Mucosa of gallbladder (tissue), 1 donor: ENCODE results near the gene VCPKMT. TPM values are rescaled to one million over a fixed set of nuclear protein-coding genes. Genes with fewer than 3 reads are reported as not detected.
"Not testable (repeated sequence)": the region's sequence is repeated elsewhere in the genome, so short reads cannot be mapped to it uniquely, and the experiment has no call there.

Experiments used
- DNase-seq: peaks from one replicate; pipeline ENCODE4 v3.0.0-alpha.2; 2020; ENCODE audit warnings: low spot score
- total RNA-seq: library from RNA; stranded (reverse); gene quantifications from one replicate; pipeline ENCODE4 v1.2.1, GENCODE V29; 2021
- donor health status: DM: no; HTN: no; CAD: no.

VCPKMT gene
- total RNA-seq, 1 donor from 2014 or later, result 6.3 TPM

DNA sequence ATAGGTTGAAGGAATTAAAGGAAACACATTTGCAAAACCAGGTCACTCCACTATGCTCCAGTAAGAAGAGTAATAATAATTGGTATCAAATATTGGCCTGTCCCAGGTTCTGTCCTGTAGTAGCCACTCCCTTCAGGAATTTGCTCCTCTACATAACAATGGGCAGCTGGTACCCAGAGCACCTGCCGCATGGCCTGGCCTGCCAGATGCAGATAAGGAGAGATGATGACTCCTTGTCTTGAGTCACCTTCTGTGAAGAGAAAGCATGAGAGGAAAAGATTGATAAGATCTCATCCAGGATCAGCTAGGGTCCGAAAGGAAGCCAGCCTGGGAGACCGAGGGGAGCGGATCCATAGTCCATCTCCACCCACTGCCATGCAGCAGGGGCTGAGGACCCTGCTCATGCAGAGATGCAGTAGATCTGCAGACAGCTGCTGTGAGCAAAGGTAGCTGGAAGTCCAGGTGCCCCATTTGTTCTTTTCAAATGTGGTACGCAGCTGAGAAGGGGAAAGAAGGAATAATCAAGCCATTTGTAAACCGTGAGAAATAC, 24.3 kb downstream of the VCPKMT start:
- DNase-seq, result no peak

GRCh38 chr14:50091240-50091913, 25.0 kb downstream of the VCPKMT start:
- DNase-seq, result no peak

DNA sequence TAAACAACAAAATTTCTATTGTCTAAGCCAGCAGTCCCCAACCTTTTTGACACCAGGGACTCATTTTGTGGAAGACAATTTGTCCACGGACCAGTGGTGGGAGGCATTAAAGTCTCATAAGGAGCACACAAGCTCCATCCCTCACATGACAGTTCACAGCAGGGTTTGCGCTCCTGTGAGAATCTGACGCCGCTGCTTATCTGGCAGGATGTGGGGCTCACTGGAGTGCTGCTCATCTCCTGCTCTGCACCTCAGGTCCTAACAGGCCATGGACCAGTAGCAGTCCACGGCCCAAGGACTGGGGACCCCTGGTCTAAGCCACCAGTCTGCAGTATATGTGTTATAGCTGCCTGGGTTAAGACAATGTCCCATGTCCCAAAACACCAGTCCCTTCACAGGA, 27.2 kb downstream of the VCPKMT start:
- no peak for DNase-seq

DNA sequence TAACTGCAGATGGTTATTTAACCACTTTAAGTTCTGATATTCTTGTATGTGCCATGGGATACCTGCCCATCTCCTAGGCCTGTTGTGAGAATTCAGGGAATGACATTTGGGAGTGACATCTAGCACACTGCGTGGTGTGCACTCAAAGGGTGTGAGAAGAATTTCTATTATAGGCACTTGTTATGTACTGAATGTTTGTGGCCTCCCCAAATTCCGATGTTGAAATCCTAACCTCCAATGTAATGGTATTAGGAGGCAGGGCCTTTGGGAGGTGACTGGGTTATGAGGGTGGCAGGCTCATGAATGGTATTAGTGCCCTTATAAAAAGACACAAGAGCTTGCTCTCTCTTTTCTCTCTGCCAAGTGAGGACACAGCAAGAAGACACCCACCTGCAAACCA, 27.6 kb downstream of the VCPKMT start:
- no peak for DNase-seq

DNA sequence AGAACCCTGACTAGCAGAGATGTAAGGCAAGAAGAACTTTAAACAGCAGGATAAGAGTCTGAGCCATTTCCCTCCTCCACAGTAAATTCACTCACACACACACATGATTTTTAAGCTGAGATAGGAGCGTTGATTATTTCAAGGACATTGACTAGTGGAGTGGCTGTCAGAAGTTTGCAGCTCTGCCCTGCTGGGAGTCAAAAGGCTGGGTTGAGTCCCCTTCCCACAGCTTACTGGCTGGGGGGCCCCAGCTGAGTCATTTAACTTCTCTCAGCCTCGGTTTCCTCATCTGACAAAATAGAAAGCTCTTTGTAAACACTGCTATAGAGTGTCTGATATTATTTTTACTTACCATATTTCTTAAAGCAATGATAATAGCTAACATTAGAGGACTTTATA, 28.3 kb downstream of the VCPKMT start:
- DNase-seq, result no peak

- DNase-seq, result no peak
Measured at GRCh38 chr14:50087341-50088116, 28.8 kb downstream of the VCPKMT start.

GRCh38 chr14:50086321-50086711, 30.1 kb downstream of the VCPKMT start:
- DNase-seq, result no peak

- no peak for DNase-seq
Measured at GRCh38 chr14:50085570-50086320, 30.6 kb downstream of the VCPKMT start.

- no peak for DNase-seq
Measured at GRCh38 chr14:50084666-50085065, 31.7 kb downstream of the VCPKMT start.

DNA sequence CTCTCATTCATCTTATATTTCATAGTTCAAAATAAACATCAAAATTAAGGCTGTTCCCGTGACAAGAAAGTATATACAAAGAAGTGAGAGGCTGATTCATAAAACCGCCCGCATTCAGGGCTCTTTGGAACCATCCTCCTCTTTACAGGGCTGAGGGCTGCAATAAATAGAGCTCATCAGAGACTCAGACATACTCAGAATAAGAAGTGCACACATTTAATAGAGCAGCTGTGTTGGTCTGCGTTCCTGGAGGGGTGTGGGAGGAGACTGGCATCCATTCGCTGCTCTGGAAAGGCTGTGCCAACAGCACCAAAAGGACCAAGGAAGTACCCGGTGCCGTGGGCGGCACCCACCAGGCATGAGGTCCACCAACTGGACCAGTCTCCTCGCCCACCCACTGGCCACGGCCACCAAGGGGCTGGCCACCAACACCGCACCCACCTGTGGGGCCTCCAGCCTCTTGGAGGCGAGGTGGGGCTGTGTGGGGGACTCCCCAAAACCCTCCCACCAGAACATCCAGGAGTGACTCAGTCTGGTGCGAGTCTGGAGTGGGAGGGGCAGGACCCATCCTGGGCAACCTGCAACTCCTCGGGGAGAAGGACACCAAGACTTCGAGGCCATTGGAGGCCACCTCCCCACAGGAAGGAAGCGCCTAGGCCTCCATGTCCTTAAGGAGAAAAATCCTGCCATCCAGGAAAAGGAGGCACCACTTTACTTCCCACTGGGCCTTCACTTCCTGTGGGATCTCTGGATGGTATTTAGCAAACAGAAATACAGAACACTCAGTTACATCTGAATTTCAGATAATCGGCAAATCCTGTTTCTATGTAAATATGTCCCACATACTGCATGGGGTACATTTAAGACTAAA, 32.7 kb downstream of the VCPKMT start:
- DNase-seq, result no peak

DNA sequence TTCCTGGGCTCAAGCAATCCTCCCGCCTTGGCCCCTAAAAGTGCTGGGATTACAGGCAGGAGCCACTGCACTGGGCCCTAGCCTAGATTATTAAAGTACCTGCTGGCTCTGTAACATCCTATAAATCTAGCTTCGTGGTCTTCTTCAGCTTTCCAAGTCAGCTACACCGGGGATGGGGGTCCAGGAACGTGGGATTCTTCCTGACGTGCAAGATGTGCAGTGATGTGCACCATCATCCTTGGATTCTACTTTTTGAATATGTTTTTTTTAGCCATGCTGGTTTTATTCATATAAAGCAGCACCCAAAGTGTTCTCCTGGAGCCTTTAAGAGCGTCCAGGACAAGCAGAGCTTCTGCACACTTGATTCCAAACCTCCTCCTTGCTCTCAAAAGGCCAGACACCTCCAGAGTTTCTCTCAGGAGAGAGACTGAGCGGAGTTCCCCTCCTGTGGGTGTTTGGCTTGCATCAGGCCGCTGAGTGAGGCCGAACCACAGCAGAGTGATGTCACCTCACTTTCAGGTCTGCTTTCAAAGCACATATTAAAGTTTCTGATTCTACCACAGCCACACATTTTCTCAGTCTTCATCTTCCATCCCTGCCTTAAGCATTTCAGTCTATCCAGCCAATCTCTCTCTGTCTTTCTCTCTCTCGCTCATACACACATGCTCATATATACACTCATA, 33.4 kb downstream of the VCPKMT start:
- DNase-seq, result no peak

GRCh38 chr14:50082308-50082742, 34.0 kb downstream of the VCPKMT start:
- no peak for DNase-seq

- not testable (repeated sequence) for DNase-seq
Measured at GRCh38 chr14:50079103-50079502, 37.3 kb downstream of the VCPKMT start.

DNA sequence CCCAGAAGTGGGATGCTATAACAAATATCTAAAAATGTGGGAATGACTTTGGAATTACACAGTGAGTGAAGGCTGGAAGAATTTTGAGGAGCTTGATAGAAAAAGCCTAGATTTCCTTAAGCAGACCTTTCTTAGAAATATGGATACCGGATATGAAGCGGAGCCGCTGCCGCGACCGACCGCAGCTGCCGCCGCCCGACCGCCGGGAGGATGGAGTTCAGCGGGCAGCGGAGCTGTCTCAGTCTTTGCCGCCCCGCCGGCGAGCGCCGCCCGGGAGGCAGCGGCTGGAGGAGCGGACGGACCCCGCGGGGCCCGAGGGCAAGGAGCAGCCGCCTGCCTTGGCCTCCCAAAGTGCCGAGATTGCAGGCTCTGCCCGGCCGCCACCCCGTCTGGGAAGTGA, 42.7 kb downstream of the VCPKMT start:
- DNase-seq, result not testable (repeated sequence)

- no peak for DNase-seq
Measured at GRCh38 chr14:50072395-50072794, 44.0 kb downstream of the VCPKMT start.

DNA sequence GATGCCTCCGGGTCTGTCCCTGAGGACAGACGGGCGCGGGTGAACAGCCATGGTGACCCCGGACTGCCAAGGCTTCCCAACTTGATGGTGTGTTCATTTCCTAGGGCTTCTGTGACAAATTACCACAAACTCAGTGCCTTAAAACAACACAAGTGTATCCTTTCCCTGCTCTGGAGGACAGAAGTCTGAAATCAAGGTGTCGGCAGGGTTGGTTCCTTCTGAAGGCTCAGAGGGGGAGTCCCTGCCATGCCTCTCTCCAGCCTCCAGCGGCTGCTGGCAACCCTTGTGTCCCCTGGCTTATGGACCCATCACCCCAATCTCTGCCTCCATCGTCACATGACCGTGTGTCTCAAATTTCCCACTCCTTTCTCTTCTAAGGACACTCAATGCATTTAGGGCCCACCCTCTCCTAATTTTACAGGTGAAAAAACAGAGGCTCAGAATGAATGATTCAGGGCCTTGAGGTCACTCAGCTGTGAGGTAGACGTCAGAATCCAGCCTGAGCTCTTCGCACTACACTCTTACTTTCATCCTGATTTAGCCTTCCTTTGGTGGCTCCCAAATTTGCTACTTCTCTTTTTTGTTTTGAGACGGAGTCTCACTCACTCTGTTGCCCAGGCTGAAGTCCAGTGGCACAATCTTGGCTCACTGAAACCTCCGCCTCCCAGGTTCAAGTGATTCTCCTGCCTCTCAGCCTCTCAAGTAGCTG, 45.4 kb downstream of the VCPKMT start:
- DNase-seq, result no peak

- DNase-seq, result no peak
Measured at GRCh38 chr14:50070230-50070629, 46.1 kb downstream of the VCPKMT start.

- no peak for DNase-seq
Measured at GRCh38 chr14:50069325-50069724, 47.0 kb downstream of the VCPKMT start.

DNA sequence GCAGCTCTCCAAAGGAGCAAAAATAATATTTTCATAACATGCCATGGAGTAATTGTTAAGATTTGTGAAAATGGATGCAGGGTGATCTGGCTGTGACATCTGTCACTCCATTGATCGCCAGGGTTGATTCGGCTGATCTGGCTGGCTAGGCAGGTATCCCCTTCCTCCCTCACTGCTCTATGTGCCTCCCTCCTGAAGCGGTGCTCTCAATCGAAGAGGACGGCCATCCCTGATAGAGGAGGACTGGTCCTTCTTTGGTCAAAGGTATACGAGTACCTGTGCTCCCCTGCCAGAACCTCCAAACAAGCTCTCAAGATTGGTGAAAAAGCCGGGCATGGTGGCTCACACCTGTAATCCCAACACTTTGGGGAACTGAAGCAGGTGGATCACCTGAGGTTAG, 47.9 kb downstream of the VCPKMT start:
- DNase-seq, result no peak
